HG02973 (cell line): ENCODE results near the gene ZNF527.
"Not testable (repeated sequence)": the region's sequence is repeated elsewhere in the genome, so short reads cannot be mapped to it uniquely, and the experiment has no call there.

Experiments
- ATAC-seq: cut with Tn5 transposase; IDR thresholded peaks from one replicate; pipeline ENCODE4 v1.9.1; 2021; ENCODE audit warnings: moderate library complexity; ENCODE audit not compliant: unreplicated experiment

ZNF527 gene

GRCh38 chr19:37370880-37371661 lies at the start of gene ZNF527:
TSS of gene ZNF527 (plus strand) at chr19:37371099. CDS start at chr19:37374199, 3,100 bp downstream.
- ATAC-seq = peak; percentile 95

GRCh38 chr19:37329686-37330085 lies 41.2 kb upstream of the ZNF527 start:
- no peak for ATAC-seq

GRCh38 chr19:37332839-37333238 lies 38.1 kb upstream of the ZNF527 start:
- ATAC-seq = no peak

GRCh38 chr19:37333457-37333856 lies 37.4 kb upstream of the ZNF527 start:
- ATAC-seq = no peak

GRCh38 chr19:37334179-37335071 lies 36.5 kb upstream of the ZNF527 start:
- ATAC-seq = peak; percentile 95

- ATAC-seq = no peak
Measured at GRCh38 chr19:37342753-37343152, 28.1 kb upstream of the ZNF527 start.

- no peak for ATAC-seq
Measured at GRCh38 chr19:37346091-37346490, 24.8 kb upstream of the ZNF527 start.

GRCh38 chr19:37348060-37348459 lies 22.8 kb upstream of the ZNF527 start:
- ATAC-seq = no peak

- ATAC-seq = no peak
Measured at GRCh38 chr19:37353968-37354367, 16.9 kb upstream of the ZNF527 start.

- ATAC-seq = no peak
Measured at GRCh38 chr19:37355901-37356300, 15.0 kb upstream of the ZNF527 start.

- no peak for ATAC-seq
Measured at GRCh38 chr19:37361994-37362393, 8.9 kb upstream of the ZNF527 start.

GRCh38 chr19:37362733-37363132 lies 8.2 kb upstream of the ZNF527 start:
- ATAC-seq = no peak

- peak; percentile 35 for ATAC-seq
Measured at GRCh38 chr19:37370386-37370879, 466 bp upstream of the ZNF527 start.

GRCh38 chr19:37389234-37389633 lies 18.3 kb downstream of the ZNF527 start:
- ATAC-seq = no peak

GRCh38 chr19:37391399-37391798 lies 20.5 kb downstream of the ZNF527 start:
- ATAC-seq = not testable (repeated sequence)

- ATAC-seq = no peak
Measured at GRCh38 chr19:37401078-37401477, 30.2 kb downstream of the ZNF527 start.

- no peak for ATAC-seq
Measured at GRCh38 chr19:37403403-37403802, 32.5 kb downstream of the ZNF527 start.

- ATAC-seq = not testable (repeated sequence)
Measured at GRCh38 chr19:37406140-37406846, 35.4 kb downstream of the ZNF527 start.

GRCh38 chr19:37412700-37413099 lies 41.8 kb downstream of the ZNF527 start:
- no peak for ATAC-seq

GRCh38 chr19:37413313-37414084 lies 42.6 kb downstream of the ZNF527 start:
- no peak for ATAC-seq
